Glomerular visceral epithelial cell (primary cell): ENCODE measurements around the gene TPSG1.
A peak's percentile ranks its signal among the peaks of the same experiment; 100 is the strongest.
"Not testable (repeated sequence)": the region's sequence is repeated elsewhere in the genome, so short reads cannot be mapped to it uniquely, and the experiment has no call there.

Experiments
- DNase-seq: peaks from one replicate; pipeline ENCODE4 v3.0.0-alpha.2; 2016; ENCODE audit errors: extremely low spot score

The TPSG1 gene

GRCh38 chr16:1225051-1225451 is at the start of gene TPSG1:
TPSG1 (minus strand) TSS chr16:1225268; CDS start chr16:1225252, 16 bp downstream.
- DNase-seq, result no peak

- no peak for DNase-seq
These were observed 49.7 kb upstream of the TPSG1 start for GRCh38 chr16:1274767-1275166.

- no peak for DNase-seq
These were observed 48.7 kb upstream of the TPSG1 start for GRCh38 chr16:1273816-1274215.

GRCh38 chr16:1272453-1273198 is 47.6 kb upstream of the TPSG1 start:
- no peak for DNase-seq

- DNase-seq, result peak; percentile 45
These were observed 46.8 kb upstream of the TPSG1 start for GRCh38 chr16:1271724-1272413.

- DNase-seq, result no peak
These were observed 46.3 kb upstream of the TPSG1 start for GRCh38 chr16:1271380-1271723.

- not testable (repeated sequence) for DNase-seq
These were observed 44.4 kb upstream of the TPSG1 start for GRCh38 chr16:1269418-1269817.

- no peak for DNase-seq
These were observed 40.8 kb upstream of the TPSG1 start for GRCh38 chr16:1265826-1266225.

- DNase-seq, result no peak
These were observed 40.1 kb upstream of the TPSG1 start for GRCh38 chr16:1265090-1265630.

- no peak for DNase-seq
These were observed 39.4 kb upstream of the TPSG1 start for GRCh38 chr16:1264345-1265089.

GRCh38 chr16:1263591-1264344 is 38.7 kb upstream of the TPSG1 start:
- DNase-seq, result no peak

GRCh38 chr16:1262846-1263221 is 37.8 kb upstream of the TPSG1 start:
- no peak for DNase-seq

- no peak for DNase-seq
These were observed 37.3 kb upstream of the TPSG1 start for GRCh38 chr16:1262210-1262845.

GRCh38 chr16:1261131-1261892 is 36.2 kb upstream of the TPSG1 start:
- peak; percentile 9 for DNase-seq

GRCh38 chr16:1260101-1260680 is 35.1 kb upstream of the TPSG1 start:
- DNase-seq, result no peak

- no peak for DNase-seq
These were observed 34.6 kb upstream of the TPSG1 start for GRCh38 chr16:1259760-1260068.

GRCh38 chr16:1258906-1259759 is 34.1 kb upstream of the TPSG1 start:
- no peak for DNase-seq

- DNase-seq, result no peak
These were observed 33.1 kb upstream of the TPSG1 start for GRCh38 chr16:1258225-1258600.

GRCh38 chr16:1257561-1258224 is 32.6 kb upstream of the TPSG1 start:
- DNase-seq, result no peak
